AG09319 (cell line): Measurements from ENCODE around the gene SMIM30.

Experiments
- DNase-seq: peaks from one replicate; pipeline ENCODE4 v3.0.0-alpha.2; 2010; ENCODE audit warnings: low read depth; ENCODE audit errors: extremely low read depth
- CTCF ChIP-seq: IDR thresholded peaks from 2 replicates; pipeline ENCODE4 v1.5.1; 2011; ENCODE audit warnings: low read depth, mild to moderate bottlenecking, inconsistent platforms, low read length, moderate library complexity

SMIM30 gene

GRCh38 chr7:113100121-113100603, 18.2 kb downstream of the SMIM30 start:
- no peak for TF ChIP-seq CTCF
- no peak for DNase-seq

GRCh38 chr7:113099284-113099919, 19.0 kb downstream of the SMIM30 start:
- no peak for DNase-seq
- TF ChIP-seq CTCF: no peak

- no peak for TF ChIP-seq CTCF
- no peak for DNase-seq
These were observed 23.7 kb downstream of the SMIM30 start for GRCh38 chr7:113094517-113095249.

- no peak for DNase-seq
- no peak for TF ChIP-seq CTCF
These were observed 24.8 kb downstream of the SMIM30 start for GRCh38 chr7:113093561-113093960.

GRCh38 chr7:113092762-113093161, 25.6 kb downstream of the SMIM30 start:
- no peak for TF ChIP-seq CTCF
- no peak for DNase-seq

- peak; percentile 46 for DNase-seq
- TF ChIP-seq CTCF: no peak
These were observed 31.0 kb downstream of the SMIM30 start for GRCh38 chr7:113087071-113087998.
